Activated T-helper 17 cell treated with anti-CD3 and anti-CD28 coated beads, Interleukin-2, amount 50 U/mL, for 72 hours (primary cell): ENCODE results near the gene ITLN2. TPM values are rescaled to one million over a fixed set of nuclear protein-coding genes. Genes with fewer than 3 reads are reported as not detected.
"Not testable (repeated sequence)": the region's sequence is repeated elsewhere in the genome, so short reads cannot be mapped to it uniquely, and the experiment has no call there.

Experiments
- ATAC-seq: fragments of 150-1000 bp; cut with Tn5 transposase; replicated peaks from 2 replicates; pipeline ENCODE4 v1.10.0; 2021; ENCODE audit warnings: mild to moderate bottlenecking, moderate library complexity
- H3K27ac Mint-ChIP-seq: one replicate; pipeline ENCODE4 v1.8.0; 2022; ENCODE audit warnings: mixed read lengths
- H3K27me3 Mint-ChIP-seq: one replicate; pipeline ENCODE4 v1.8.0; 2022; ENCODE audit warnings: mixed read lengths
- H3K36me3 Mint-ChIP-seq: one replicate; pipeline ENCODE4 v1.8.0; 2022; ENCODE audit warnings: low read depth, mild to moderate bottlenecking, mixed read lengths
- H3K4me1 Mint-ChIP-seq: one replicate; pipeline ENCODE4 v1.8.0; 2022; ENCODE audit warnings: mixed read lengths
- H3K4me3 Mint-ChIP-seq: one replicate; pipeline ENCODE4 v1.8.0; 2022; ENCODE audit warnings: mild to moderate bottlenecking, mixed read lengths
- H3K9me3 Mint-ChIP-seq: one replicate; pipeline ENCODE4 v1.8.0; 2022; ENCODE audit warnings: mixed read lengths
- total RNA-seq, 2 donors: library from RNA; stranded (reverse); gene quantifications; one replicate each; pipeline ENCODE4 v1.2.3, GENCODE V29; 2022

Gene ITLN2
- total RNA-seq, 2 donors from 2014 or later = not detected

- Mint-ChIP-seq H3K9me3 (no peaks in the 10 kb centered on the region), H3K27me3 (peaks cover 5% of the 10 kb centered on the region), H3K4me3 (no peak overlapping the region), H3K27ac (no peak overlapping the region), H3K4me1 (no peaks in the 10 kb centered on the region), H3K36me3 (no peaks in the 10 kb centered on the region)
- ATAC-seq = no peak
Observed at GRCh38 chr1:160945079-160945478, 9.5 kb downstream of the ITLN2 start.

GRCh38 chr1:160942926-160943325 lies 11.7 kb downstream of the ITLN2 start:
- H3K9me3 Mint-ChIP-seq = no peaks in the 10 kb centered on the region

DNA sequence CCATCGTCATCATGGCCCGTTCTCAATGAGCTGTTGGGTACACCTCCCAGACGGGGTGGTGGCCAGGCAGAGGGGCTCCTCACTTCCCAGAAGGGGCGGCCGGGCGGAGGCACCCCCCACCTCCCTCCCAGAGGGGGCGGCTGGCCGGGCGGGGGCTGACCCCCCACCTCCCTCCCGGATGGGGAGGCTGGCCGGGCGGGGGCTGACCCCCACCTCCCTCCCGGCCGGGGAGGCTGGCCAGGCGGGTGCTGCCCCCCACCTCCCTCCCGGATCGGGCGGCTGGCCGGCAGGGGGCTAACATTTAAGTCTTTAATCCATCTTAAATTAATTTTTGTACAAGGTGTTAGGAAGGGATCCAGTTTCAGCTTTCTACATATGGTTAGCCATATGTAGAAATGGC lies 17.9 kb downstream of the ITLN2 start:
- ATAC-seq, H3K27ac Mint-ChIP-seq, H3K36me3 Mint-ChIP-seq, H3K4me3 Mint-ChIP-seq, H3K9me3 Mint-ChIP-seq, H3K4me1 Mint-ChIP-seq, H3K27me3 Mint-ChIP-seq: not testable (repeated sequence)

More at GRCh38 chr1:160942926-160943325, 11.7 kb downstream of the ITLN2 start:
- Mint-ChIP-seq H3K36me3 (no peaks in the 10 kb centered on the region), H3K4me1 (no peaks in the 10 kb centered on the region), H3K4me3 (no peak overlapping the region), H3K27ac (no peak overlapping the region), H3K27me3 (peaks cover 5% of the 10 kb centered on the region)
- ATAC-seq = no peak

- no peaks in the 10 kb centered on the region for H3K36me3 Mint-ChIP-seq
- no peak for ATAC-seq
- no peaks in the 10 kb centered on the region for H3K27me3 Mint-ChIP-seq
- H3K4me1 Mint-ChIP-seq = no peaks in the 10 kb centered on the region
- H3K9me3 Mint-ChIP-seq = no peaks in the 10 kb centered on the region
- no peak overlapping the region for H3K27ac Mint-ChIP-seq
- H3K4me3 Mint-ChIP-seq = no peak overlapping the region
Observed at GRCh38 chr1:160935527-160936258, 18.9 kb downstream of the ITLN2 start.

DNA sequence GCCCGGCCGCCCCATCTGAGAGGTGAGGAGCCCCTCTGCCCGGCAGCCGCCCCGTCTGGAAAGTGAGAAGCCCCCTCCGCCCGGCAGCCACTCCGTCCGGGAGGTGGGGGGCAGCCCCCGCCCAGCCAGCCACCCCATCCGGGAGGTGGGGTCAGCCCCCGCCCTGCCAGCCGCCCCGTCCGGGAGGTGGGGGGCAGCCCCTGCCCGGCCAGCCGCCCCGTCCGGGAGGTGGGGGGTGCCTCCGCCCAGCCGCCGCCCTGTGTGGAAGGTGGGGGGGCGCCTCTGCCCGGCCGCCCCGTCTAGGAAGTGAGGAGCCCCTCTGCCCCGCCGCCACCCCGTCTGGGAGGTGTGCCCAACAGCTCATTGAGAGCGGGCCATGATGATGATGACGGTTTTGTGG lies 21.3 kb downstream of the ITLN2 start:
- ATAC-seq, H3K27ac Mint-ChIP-seq, H3K27me3 Mint-ChIP-seq, H3K4me3 Mint-ChIP-seq, H3K9me3 Mint-ChIP-seq, H3K36me3 Mint-ChIP-seq, H3K4me1 Mint-ChIP-seq: not testable (repeated sequence)

DNA sequence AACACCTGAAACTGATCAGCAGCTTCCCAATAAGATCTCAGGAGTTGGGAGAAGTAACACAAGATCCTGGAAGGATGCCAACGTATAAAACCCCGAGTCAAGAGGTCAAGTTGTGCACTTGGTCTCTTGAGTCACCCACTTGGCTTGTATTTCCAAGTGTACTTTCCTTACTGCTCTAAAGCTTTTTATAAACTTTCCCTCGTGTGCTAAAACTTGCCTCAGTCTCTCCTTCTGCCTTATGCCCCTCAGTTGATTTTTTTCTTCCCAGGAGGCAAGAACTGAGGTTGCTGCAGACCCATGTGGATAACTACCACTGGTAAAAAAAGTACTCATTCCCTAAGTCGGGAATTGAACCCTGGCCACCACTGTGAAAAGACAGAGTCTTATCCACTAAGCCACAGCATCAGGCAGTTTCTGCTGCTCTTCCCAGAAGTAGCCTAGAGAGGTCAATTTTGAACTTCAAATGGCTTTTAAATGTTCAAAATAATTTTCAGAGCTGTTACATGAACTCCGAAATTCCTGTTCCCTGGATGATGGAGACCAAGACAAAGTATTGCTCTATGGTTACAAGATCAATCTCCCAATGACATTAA lies 28.9 kb downstream of the ITLN2 start:
- no peak overlapping the region for H3K27ac Mint-ChIP-seq
- no peaks in the 10 kb centered on the region for H3K9me3 Mint-ChIP-seq
- H3K4me1 Mint-ChIP-seq = no peaks in the 10 kb centered on the region
- H3K27me3 Mint-ChIP-seq = peaks cover 3% of the 10 kb centered on the region
- ATAC-seq = no peak
- H3K36me3 Mint-ChIP-seq = no peaks in the 10 kb centered on the region
- H3K4me3 Mint-ChIP-seq = no peak overlapping the region

DNA sequence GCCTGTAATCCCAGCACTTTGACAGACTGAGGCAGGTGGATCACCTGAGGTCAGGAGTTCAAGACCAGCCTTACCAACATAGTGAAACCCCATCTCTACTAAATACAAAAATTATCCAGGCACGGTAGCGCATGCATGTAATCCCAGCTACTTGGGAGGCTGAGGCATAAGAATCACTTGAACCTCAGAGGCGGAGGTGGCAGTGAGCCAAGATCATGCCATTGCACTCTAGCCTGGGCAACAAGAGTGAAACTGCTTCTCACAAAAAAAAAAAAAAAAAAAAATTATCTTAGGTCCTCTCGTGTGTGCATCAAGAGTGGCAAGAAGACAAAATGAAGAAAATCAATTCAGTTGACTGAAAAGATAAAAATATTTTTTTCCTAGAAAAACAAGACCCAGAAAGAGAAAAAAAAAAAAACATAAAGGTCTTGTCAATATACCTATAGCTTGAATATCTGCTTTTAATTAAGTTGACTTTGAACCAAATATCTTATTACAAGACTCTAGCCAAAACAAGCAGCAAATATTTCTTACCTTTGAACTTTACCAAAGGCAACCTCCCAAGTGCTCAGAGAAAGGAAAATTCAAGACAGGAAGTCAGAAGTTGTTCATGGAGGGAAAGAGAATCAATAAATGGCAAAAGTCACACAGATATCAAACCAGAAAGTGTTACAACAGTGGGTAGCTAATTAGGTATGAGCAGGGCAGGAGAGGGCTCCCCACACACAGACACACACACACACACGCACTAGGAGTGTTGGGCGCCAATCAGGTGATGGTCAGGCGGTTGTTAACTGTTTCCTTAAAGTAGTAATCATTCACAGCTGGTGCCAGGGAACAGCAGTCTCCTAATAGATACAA lies 29.6 kb downstream of the ITLN2 start:
- Mint-ChIP-seq H3K4me3 (no peak overlapping the region), H3K9me3 (no peaks in the 10 kb centered on the region), H3K4me1 (no peaks in the 10 kb centered on the region), H3K27me3 (peaks cover 3% of the 10 kb centered on the region), H3K27ac (no peak overlapping the region), H3K36me3 (no peaks in the 10 kb centered on the region)
- ATAC-seq = no peak

DNA sequence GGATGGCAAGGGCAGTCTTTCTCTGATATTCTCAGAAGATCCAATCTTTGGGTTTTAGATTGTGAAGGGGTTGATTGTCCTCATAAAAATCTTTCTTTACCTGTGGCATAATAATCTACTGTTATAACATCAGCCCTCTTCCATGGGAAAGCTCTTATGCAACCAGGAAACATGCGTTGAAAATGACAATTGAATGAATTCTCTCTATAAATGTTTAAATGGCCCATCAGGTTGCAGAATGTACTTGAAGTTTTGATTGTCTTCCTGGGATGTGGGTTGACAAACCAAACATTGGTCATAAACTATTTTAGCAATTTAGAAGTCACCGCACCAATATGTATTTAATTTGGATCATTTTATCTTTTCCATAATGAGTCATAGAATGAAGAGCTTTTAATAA lies 37.9 kb downstream of the ITLN2 start:
- no peak for ATAC-seq
- peaks cover 13% of the 10 kb centered on the region for H3K27me3 Mint-ChIP-seq
- H3K36me3 Mint-ChIP-seq = no peaks in the 10 kb centered on the region
- H3K4me3 Mint-ChIP-seq = no peak overlapping the region
- no peak overlapping the region for H3K27ac Mint-ChIP-seq
- H3K9me3 Mint-ChIP-seq = no peaks in the 10 kb centered on the region
- H3K4me1 Mint-ChIP-seq = no peaks in the 10 kb centered on the region

DNA sequence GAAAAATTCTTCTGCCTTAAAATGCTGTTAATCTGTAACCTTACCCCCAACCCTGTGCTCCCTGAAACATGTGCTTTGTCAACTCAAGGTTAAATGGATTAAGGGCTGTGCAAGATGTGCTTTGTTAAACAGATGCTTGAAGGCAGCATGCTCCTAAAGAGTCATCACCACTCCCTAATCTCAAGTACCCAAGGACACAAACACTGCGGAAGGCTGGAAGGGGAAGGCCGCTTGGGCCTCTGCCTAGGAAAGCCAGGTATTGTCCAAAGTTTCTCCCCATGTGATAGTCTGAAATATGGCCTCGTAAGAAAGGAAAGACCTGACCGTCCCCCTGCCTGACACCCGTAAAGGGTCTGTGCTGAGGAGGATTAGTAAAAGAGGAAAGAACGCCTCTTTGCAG lies 41.4 kb downstream of the ITLN2 start:
- not testable (repeated sequence) for H3K27me3 Mint-ChIP-seq, H3K9me3 Mint-ChIP-seq, H3K4me1 Mint-ChIP-seq, H3K36me3 Mint-ChIP-seq, ATAC-seq, H3K27ac Mint-ChIP-seq, H3K4me3 Mint-ChIP-seq

DNA sequence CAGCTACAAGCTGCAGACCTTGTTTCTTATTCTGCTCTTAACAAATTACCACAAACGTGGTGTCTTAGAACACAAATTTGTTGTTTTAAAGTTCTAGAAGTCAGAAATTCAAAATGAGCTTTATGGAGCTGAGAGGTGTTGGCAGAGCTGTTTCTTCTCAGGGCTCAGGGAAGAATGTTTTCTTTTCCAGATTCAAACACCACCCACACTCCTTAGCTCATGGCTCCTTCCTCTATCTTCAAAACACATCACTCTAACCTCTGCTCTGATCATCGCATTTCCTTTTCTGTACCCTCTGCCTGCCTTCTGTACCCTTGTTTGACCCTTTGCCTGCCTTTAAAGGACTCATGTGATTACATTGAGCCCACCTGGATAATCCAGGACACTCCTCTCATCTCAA lies 42.7 kb downstream of the ITLN2 start:
- no peaks in the 10 kb centered on the region for H3K9me3 Mint-ChIP-seq
- ATAC-seq = no peak
- no peaks in the 10 kb centered on the region for H3K27me3 Mint-ChIP-seq
- no peak overlapping the region for H3K4me3 Mint-ChIP-seq
- H3K36me3 Mint-ChIP-seq = no peaks in the 10 kb centered on the region
- no peak overlapping the region for H3K27ac Mint-ChIP-seq
- no peaks in the 10 kb centered on the region for H3K4me1 Mint-ChIP-seq

- Mint-ChIP-seq H3K27me3 (no peaks in the 10 kb centered on the region), H3K36me3 (no peaks in the 10 kb centered on the region), H3K27ac (no peak overlapping the region), H3K9me3 (no peaks in the 10 kb centered on the region), H3K4me3 (no peak overlapping the region), H3K4me1 (no peaks in the 10 kb centered on the region)
- no peak for ATAC-seq
Observed at GRCh38 chr1:160911441-160911840, 43.2 kb downstream of the ITLN2 start.

DNA sequence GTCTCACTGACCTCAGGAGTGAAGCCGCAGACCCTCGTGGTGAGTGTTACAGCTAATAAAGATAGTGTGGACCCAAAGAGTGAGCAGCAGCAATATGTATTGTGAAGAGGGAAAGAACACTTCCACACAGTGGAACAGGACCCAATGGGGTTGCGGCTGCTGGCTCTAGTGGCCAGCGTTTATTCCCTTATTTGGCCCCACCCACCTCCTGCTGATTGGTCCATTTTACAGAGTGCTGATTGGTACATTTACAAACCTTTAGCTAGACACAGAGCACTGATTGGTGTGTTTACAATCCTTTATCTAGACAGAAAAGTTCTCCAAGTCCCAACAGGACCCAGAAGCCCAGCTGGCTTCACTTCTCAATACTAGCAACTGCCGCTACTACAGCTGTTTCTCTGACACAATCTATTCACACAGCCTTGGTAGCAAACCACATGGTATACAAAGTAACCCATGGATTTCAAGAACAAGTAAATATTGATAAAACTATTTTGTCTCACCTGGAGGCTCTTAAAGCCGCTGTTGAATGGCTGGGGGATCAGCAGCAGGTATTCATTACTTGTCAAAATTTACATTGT lies 44.3 kb downstream of the ITLN2 start:
- no peaks in the 10 kb centered on the region for H3K36me3 Mint-ChIP-seq
- no peak overlapping the region for H3K27ac Mint-ChIP-seq
- no peak for ATAC-seq
- no peaks in the 10 kb centered on the region for H3K4me1 Mint-ChIP-seq
- no peak overlapping the region for H3K4me3 Mint-ChIP-seq
- no peaks in the 10 kb centered on the region for H3K9me3 Mint-ChIP-seq
- no peaks in the 10 kb centered on the region for H3K27me3 Mint-ChIP-seq

GRCh38 chr1:160907976-160908375 lies 46.6 kb downstream of the ITLN2 start:
- Mint-ChIP-seq H3K4me3 (no peak overlapping the region), H3K36me3 (no peaks in the 10 kb centered on the region), H3K9me3 (no peaks in the 10 kb centered on the region), H3K27me3 (no peaks in the 10 kb centered on the region), H3K4me1 (no peaks in the 10 kb centered on the region), H3K27ac (no peak overlapping the region)
- no peak for ATAC-seq

- ATAC-seq = no peak
- no peaks in the 10 kb centered on the region for H3K36me3 Mint-ChIP-seq
- no peaks in the 10 kb centered on the region for H3K27me3 Mint-ChIP-seq
- no peaks in the 10 kb centered on the region for H3K4me1 Mint-ChIP-seq
- H3K4me3 Mint-ChIP-seq = no peak overlapping the region
- H3K9me3 Mint-ChIP-seq = no peaks in the 10 kb centered on the region
- no peak overlapping the region for H3K27ac Mint-ChIP-seq
Observed at GRCh38 chr1:160905617-160905989, 49.0 kb downstream of the ITLN2 start.
